ENCODE measurements around the gene STAT1. TPM values are rescaled to one million over a fixed set of nuclear protein-coding genes. Genes with fewer than 3 reads are reported as not detected.
A peak's percentile ranks its signal among the peaks of the same experiment; 100 is the strongest.

The STAT1 gene
- total RNA-seq: 10 to 100 TPM; 52.7 to 60.5 TPM
- polyA plus RNA-seq (ENCODE audit: insufficient read depth, low read depth, low replicate concordance): 87.1 TPM
- long read RNA-seq, donor 1, full-length matches to known transcripts: 12 of 12 reads
- long read RNA-seq, donor 1, partial matches to known transcripts: 0 of 12 reads
- long read RNA-seq, donor 1, other reads (novel, unspliced or antisense): 0 of 12 reads
- long read RNA-seq, donor 2, full-length matches to known transcripts: 3 of 8 reads
- long read RNA-seq, donor 2, partial matches to known transcripts: 5 of 8 reads
- long read RNA-seq, donor 2, other reads (novel, unspliced or antisense): 0 of 8 reads

GRCh38 chr2:191013932-191014652, at the start of gene STAT1:
TSS of gene STAT1 (minus strand) at chr2:191014171. CDS start at chr2:191010003, 4,168 bp downstream.
- Histone ChIP-seq H3K4me1 (peaks cover 13% of the 10 kb centered on the region), H3K27me3 (no peaks in the 10 kb centered on the region), H3K4me3 (peak within 1 kb of the TSS; percentile 84 to 90), H3K36me3 (ENCODE audit: low read depth, missing control alignments) (no peaks in the 10 kb centered on the region), H3K9me3 (no peaks in the 10 kb centered on the region), H3K27ac (peak within 1 kb of the TSS; percentile 51 to 93)
- TF ChIP-seq CTCF (IDR thresholded peaks at IDR 0.05): peak in 1 of 3 experiments; percentile 29
- peak; percentile 47 for TF ChIP-seq POLR2A (IDR thresholded peaks at IDR 0.05)
- WGBS, 2 donors: 0 to 1% methylated on average over 17 to 65 of the region's 68 CpGs
- peak; percentile 94 for DNase-seq
- intact Hi-C loops (cut with DNase I; ENCODE audit: low total_unique reads): no loop called here

GRCh38 chr2:191063584-191063983, 49.6 kb upstream of the STAT1 start:
- DNase-seq: no peak
- TF ChIP-seq POLR2A (IDR thresholded peaks at IDR 0.05) (no peak), CTCF (IDR thresholded peaks at IDR 0.05) (no peak)
- H3K27ac ChIP-seq: no peak overlapping the region
- H3K27me3 ChIP-seq: no peaks in the 10 kb centered on the region
- no peaks in the 10 kb centered on the region for H3K36me3 ChIP-seq (ENCODE audit: low read depth, missing control alignments)
- no peaks in the 10 kb centered on the region for H3K4me1 ChIP-seq
- H3K9me3 ChIP-seq: no peaks in the 10 kb centered on the region
- intact Hi-C loops (cut with DNase I; ENCODE audit: low total_unique reads): no loop called here
- no peak overlapping the region for H3K4me3 ChIP-seq
- 80 to 100% methylated on average over 1 of the region's 1 CpG for WGBS, 2 donors

GRCh38 chr2:191061381-191061980, 47.5 kb upstream of the STAT1 start:
- Histone ChIP-seq H3K27me3 (no peaks in the 10 kb centered on the region), H3K9me3 (no peaks in the 10 kb centered on the region), H3K27ac (no peak overlapping the region), H3K36me3 (ENCODE audit: low read depth, missing control alignments) (no peaks in the 10 kb centered on the region), H3K4me3 (no peak overlapping the region), H3K4me1 (no peaks in the 10 kb centered on the region)
- no peak for DNase-seq
- 92 to 97% methylated on average over 4 of the region's 4 CpGs for WGBS, 2 donors
- TF ChIP-seq CTCF (IDR thresholded peaks at IDR 0.05) (no peak), POLR2A (IDR thresholded peaks at IDR 0.05) (no peak)
- intact Hi-C loops (cut with DNase I; ENCODE audit: low total_unique reads): no loop called here

GRCh38 chr2:191059308-191059707, 45.3 kb upstream of the STAT1 start:
- no peak overlapping the region for H3K27ac ChIP-seq
- TF ChIP-seq POLR2A (IDR thresholded peaks at IDR 0.05) (no peak), CTCF (IDR thresholded peaks at IDR 0.05) (no peak)
- H3K4me3 ChIP-seq: no peak overlapping the region
- 87% methylated on average over 3 of the region's 3 CpGs for WGBS, 2 donors
- no peaks in the 10 kb centered on the region for H3K4me1 ChIP-seq
- H3K27me3 ChIP-seq: no peaks in the 10 kb centered on the region
- no peaks in the 10 kb centered on the region for H3K36me3 ChIP-seq (ENCODE audit: low read depth, missing control alignments)
- intact Hi-C loops (cut with DNase I; ENCODE audit: low total_unique reads): no loop called here
- H3K9me3 ChIP-seq: no peaks in the 10 kb centered on the region
- DNase-seq: no peak
